ENCODE data around the gene NYNRIN.

DNA sequence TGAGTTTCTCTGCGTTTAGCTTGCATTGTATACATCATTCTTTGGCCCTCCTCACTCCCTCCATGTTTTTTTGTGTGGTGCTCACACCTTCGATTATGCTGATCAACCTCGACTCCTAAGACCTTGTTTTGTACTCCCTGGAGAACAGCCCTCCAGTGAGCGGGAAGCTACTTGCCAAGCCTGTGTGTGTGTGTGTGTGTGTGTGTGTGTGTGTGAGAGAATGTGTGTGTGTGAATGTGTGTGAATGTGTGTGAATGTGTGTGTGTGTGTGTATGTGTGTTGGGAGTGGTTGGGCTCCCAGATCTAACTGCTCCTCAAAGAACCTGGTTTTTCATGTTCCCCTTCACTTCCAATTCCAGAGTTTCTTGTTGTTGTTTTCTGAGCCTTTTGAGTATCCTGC lies 6.0 kb downstream of the NYNRIN start:
- TF ChIP-seq POLR2AphosphoS5 (IDR thresholded peaks at IDR 0.05; ENCODE audit: low read depth, low read length) (no peak), POLR2A (IDR thresholded peaks at IDR 0.05; ENCODE audit: low read depth, low read length) (no peak), SPI1 (IDR thresholded peaks at IDR 0.05; ENCODE audit: low read depth, low read length) (no peak), TAF1 (IDR thresholded peaks at IDR 0.05; ENCODE audit: low read depth, low read length) (no peak), POU2F2 (IDR thresholded peaks at IDR 0.05; ENCODE audit: low read depth, low read length) (no peak)

Measured in GM12891 (cell line).